ENCODE data around the gene ACP2. TPM values are rescaled to one million over a fixed set of nuclear protein-coding genes. Genes with fewer than 3 reads are reported as not detected.

ACP2 gene
- total RNA-seq, 2 experiments from 2014 or later: 24.5 to 26.5 TPM

- POLR2A ChIA-PET: interaction anchor here (0.5 to 1.8 kb wide), 3 partner anchors 16 to 479 kb away, joined by 3 to 7 read pairs (median 3); partner anchors contain the start of gene ACP2
- TF ChIP-seq CTCF (conservative IDR thresholded peaks at IDR 0.05; ENCODE audit: low read length) (no peak), EZH2phosphoT487 (IDR thresholded peaks at IDR 0.05; ENCODE audit: borderline replicate concordance, low read depth, low read length) (no peak)
- Histone ChIP-seq H3K4me1 (ENCODE audit: insufficient read depth, low read length, poor library complexity, severe bottlenecking) (peaks cover 33% of the 10 kb centered on the region), H3K79me2 (ENCODE audit: insufficient read depth, low read depth, low read length) (no peaks in the 10 kb centered on the region), H2AFZ (ENCODE audit: low read length) (no peak overlapping the region), H3K4me3 (ENCODE audit: low read depth, low read length, poor library complexity, severe bottlenecking) (no peak overlapping the region), H3K9me3 (ENCODE audit: low read length) (no peaks in the 10 kb centered on the region), H3K27ac (ENCODE audit: low read depth, low read length, poor library complexity, severe bottlenecking) (no peak overlapping the region), H3K4me2 (ENCODE audit: low read length) (no peak overlapping the region), H3K36me3 (ENCODE audit: insufficient read depth, low read length) (no peaks in the 10 kb centered on the region), H3K9me2 (ENCODE audit: insufficient read depth, low read length) (no peaks in the 10 kb centered on the region), H4K20me1 (ENCODE audit: insufficient read depth, low read length) (no peaks in the 10 kb centered on the region)
- intact Hi-C loops (cut with micrococcal nuclease; ENCODE audit: unreplicated experiment): no loop called here
- no TSS peak for BruUV-seq (replicated peaks)
- no peak for DNase-seq (ENCODE audit: low spot score)
- CTCF ChIA-PET (ENCODE audit: unreplicated experiment): no interaction called here
Measured at GRCh38 chr11:47264119-47264518, 15.5 kb upstream of the ACP2 start.

GRCh38 chr11:47261291-47261800 is 12.7 kb upstream of the ACP2 start:
- BruUV-seq (replicated peaks): no TSS peak
- no peak overlapping the region for H3K4me3 ChIP-seq (ENCODE audit: low read depth, low read length, poor library complexity, severe bottlenecking)
- no peaks in the 10 kb centered on the region for H3K9me2 ChIP-seq (ENCODE audit: insufficient read depth, low read length)
- no peak for DNase-seq (ENCODE audit: low spot score)
- peaks cover 17% of the 10 kb centered on the region for H3K4me1 ChIP-seq (ENCODE audit: insufficient read depth, low read length, poor library complexity, severe bottlenecking)
- H3K27ac ChIP-seq (ENCODE audit: low read depth, low read length, poor library complexity, severe bottlenecking): no peak overlapping the region
- H2AFZ ChIP-seq (ENCODE audit: low read length): no peak overlapping the region
- no peaks in the 10 kb centered on the region for H3K36me3 ChIP-seq (ENCODE audit: insufficient read depth, low read length)
- no peak for TF ChIP-seq CTCF (conservative IDR thresholded peaks at IDR 0.05; ENCODE audit: low read length)
- POLR2A ChIA-PET: no interaction called here
- no peaks in the 10 kb centered on the region for H3K9me3 ChIP-seq (ENCODE audit: low read length)
- H3K79me2 ChIP-seq (ENCODE audit: insufficient read depth, low read depth, low read length): no peaks in the 10 kb centered on the region
- H3K4me2 ChIP-seq (ENCODE audit: low read length): no peak overlapping the region
- CTCF ChIA-PET (ENCODE audit: unreplicated experiment): no interaction called here
- no peaks in the 10 kb centered on the region for H4K20me1 ChIP-seq (ENCODE audit: insufficient read depth, low read length)
- intact Hi-C loops (cut with micrococcal nuclease; ENCODE audit: unreplicated experiment): no loop called here

GRCh38 chr11:47260366-47260765 is 11.8 kb upstream of the ACP2 start:
- Histone ChIP-seq H3K27ac (ENCODE audit: low read depth, low read length, poor library complexity, severe bottlenecking) (no peak overlapping the region), H3K9me3 (ENCODE audit: low read length) (no peaks in the 10 kb centered on the region), H3K4me2 (ENCODE audit: low read length) (no peak overlapping the region), H3K4me3 (ENCODE audit: low read depth, low read length, poor library complexity, severe bottlenecking) (no peak overlapping the region), H3K4me1 (ENCODE audit: insufficient read depth, low read length, poor library complexity, severe bottlenecking) (peaks cover 8% of the 10 kb centered on the region), H2AFZ (ENCODE audit: low read length) (no peak overlapping the region), H3K36me3 (ENCODE audit: insufficient read depth, low read length) (no peaks in the 10 kb centered on the region), H3K79me2 (ENCODE audit: insufficient read depth, low read depth, low read length) (no peaks in the 10 kb centered on the region), H4K20me1 (ENCODE audit: insufficient read depth, low read length) (no peaks in the 10 kb centered on the region), H3K9me2 (ENCODE audit: insufficient read depth, low read length) (no peaks in the 10 kb centered on the region)
- BruUV-seq (replicated peaks): no TSS peak
- intact Hi-C loops (cut with micrococcal nuclease; ENCODE audit: unreplicated experiment): no loop called here
- CTCF ChIA-PET (ENCODE audit: unreplicated experiment): interaction anchor here (1.7 kb wide), 1 partner anchor 82 kb away, joined by 28 read pairs; the partner anchor contains the start of gene ARFGAP2
- TF ChIP-seq CTCF (conservative IDR thresholded peaks at IDR 0.05; ENCODE audit: low read length) (no peak), EZH2phosphoT487 (IDR thresholded peaks at IDR 0.05; ENCODE audit: borderline replicate concordance, low read depth, low read length) (no peak)
- POLR2A ChIA-PET: interaction anchor here (0.6 to 2.2 kb wide), 4 partner anchors 11 to 82 kb away, joined by 4 to 13 read pairs (median 5); partner anchors contain the start of gene ACP2
- DNase-seq (ENCODE audit: low spot score): no peak

All from OCI-LY7 (cell line).